ENCODE results near the gene ZNF780A.
"Not testable (repeated sequence)": the region's sequence is repeated elsewhere in the genome, so short reads cannot be mapped to it uniquely, and the experiment has no call there.

Gene ZNF780A

DNA sequence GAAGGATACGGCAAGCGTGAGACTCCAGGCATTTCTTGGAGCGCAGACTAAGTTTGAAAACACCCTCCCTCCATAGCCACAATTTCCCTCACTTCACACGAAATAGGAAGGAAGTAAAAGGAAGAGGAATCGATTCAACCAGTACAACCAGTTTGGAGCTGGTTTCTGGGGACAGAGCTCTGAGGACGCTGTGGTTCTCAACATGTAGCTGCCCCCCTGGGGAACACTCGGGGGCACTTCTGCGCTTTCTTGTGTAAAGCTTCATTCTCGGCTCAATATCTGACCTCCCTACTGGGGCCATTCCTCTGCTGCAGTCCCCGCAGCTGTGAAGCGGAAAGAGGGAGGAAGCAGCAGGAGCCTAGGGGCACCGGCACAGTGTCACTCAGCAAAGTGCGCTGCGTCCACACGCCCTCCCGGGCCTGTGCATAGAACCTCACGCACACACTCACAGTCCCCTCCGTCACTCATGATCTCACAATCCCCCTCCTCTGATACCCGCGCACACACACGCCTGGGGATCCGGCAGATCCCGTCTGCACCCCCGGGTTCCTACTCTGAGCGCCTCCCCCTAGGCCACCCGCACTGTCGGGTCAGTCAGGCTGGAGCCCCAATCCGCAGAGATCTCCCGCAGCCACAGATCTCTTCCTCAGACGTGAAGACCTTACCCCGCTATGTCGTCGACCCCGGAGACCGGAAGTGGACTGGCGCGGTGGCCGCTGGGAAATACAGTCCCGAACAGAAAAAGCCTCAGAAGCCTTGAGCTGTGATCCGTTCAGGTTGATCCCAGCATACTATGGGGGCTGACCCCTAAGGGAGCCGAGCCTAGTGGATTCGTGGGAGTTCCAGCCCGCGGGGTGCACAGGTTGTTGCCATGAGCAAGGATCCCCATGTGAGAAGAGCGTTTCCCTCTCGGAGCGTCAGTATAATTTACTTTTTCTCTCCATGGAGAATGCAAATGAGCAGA, at the start of gene ZNF780A:
Gene ZNF780A (minus strand): TSS at position 703 of the 964 bp plus-strand sequence. CDS start 6,190 bp downstream, outside the sequence.
- peak; percentile 55 for DNase-seq

DNA sequence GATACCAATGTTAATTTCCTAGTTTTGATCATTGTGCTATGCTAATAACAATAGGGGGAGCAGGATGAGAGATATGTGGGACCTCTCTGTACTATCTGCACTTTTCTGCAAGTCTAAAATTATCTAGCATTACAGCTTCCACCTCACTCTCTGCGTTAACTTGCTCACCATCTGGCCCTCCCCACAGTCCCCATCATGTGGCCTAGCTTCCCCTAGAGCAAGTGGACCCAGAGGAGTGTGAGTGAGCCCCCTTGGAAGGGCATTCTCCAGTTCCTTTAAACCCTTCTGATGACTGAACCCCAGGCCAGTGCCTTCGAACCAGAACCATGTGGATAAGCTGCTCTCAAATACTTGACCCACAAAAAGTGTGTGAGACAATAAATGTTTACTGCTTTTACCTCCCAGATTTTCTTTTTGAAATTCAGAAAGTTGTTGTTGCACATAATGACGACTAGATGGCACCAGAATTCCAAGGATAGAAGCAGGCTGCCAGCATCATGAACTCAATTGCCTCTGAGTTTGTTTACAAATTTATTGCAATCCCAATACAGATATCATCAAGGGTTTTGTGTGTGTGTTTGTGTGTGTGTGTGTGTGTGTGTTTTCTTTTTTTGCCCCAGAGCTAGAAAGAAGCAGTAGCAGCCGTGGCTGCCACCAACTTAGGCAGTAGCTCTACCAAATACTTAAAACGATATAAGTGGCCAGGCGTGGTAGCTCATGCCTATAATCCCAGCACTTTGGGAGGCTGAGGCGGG, 49.0 kb upstream of the ZNF780A start:
- peak; percentile 33 for DNase-seq

DNA sequence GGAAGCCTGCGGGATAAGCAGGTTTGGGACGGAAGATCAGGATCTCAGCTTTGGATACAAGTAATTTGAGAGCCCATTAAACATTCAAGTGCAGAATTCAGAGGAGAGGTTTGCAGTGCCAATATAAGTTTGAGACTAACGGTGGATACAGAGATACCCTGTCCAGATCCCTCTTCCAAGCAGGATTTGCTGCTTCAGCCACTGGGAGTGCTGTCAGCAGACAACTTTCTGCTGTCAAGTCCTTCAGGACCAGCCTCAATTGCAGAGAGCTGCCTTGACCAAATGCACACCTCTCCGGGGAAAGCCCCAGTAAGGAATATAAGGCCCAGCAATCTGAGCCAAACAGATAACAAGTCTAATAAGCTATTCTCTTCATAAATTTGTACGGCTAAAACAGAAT, 46.1 kb upstream of the ZNF780A start:
- no peak for DNase-seq

DNA sequence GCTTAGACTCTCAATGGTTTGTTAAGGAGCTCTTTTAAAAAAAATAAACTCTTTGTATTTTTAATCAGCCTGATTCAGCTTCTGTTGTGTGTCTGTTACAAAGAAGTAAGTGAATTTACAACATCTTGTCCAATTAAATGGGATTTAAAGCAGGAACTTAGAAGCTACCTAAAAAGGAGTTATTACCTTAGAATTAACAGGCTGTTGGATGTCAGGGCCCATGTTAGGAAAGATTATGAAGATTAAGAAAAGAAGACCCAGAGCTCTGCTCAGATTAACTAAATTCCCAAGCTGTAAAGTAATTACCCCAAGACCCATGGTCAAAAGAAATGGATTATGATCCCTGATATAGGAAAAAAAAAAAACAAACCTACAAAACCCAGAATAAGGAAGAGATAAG, 44.1 kb upstream of the ZNF780A start:
- no peak for DNase-seq

DNA sequence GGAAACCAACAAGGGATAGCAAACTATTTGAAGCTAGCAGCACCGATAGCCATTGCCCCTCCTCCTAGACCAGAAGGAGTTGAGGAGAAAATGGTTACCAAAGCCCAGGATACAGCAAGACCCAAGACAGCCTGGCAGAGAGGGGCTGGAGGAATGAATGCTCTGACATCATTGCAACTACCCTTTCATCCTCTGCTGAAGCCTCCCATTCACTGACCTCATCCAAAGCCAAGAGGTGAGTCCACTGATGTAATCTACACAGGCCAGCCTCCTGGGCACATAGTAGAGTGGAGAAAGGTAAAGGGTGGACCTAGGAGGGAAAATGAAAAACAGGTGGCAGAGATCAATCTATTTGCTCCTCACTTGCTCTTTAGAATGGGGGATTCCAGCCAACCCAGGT, 42.7 kb upstream of the ZNF780A start:
- no peak for DNase-seq

DNA sequence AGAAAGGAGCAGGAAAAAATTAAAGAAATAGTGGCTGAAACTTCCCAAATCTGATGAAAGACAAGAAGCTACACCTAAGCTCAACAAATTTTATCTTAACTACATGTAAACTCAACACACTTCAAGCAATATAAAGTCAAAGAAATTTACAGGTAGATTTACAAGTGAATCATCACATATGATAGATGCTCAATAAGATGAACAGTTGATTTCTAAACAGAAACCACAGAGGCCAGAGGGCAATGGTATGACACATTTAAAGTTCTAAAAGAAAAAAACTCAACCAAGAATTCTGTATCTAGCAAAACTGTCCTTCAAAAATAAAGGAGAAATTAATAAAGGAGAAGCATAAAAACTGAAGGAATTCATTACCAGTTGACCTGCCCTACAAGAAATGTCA, 39.3 kb upstream of the ZNF780A start:
- DNase-seq: no peak

DNA sequence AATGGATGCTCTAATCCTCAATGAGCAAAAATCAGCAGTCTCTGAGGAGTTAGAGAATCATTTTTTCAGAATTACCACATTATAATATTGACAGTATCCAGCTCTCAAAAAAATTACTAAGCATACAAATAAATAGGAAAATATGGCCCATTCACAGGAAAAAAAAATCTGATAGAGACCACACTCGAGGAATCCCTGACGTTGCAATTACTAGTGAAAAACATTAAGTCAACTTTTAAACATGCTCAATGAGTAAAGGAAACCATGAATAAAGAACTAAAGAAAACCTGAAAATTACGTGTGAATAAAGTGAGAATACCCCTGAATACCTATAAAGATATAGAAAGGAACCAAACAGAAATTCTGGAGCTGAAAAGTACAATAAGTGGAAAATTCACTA, 38.7 kb upstream of the ZNF780A start:
- DNase-seq: no peak

DNA sequence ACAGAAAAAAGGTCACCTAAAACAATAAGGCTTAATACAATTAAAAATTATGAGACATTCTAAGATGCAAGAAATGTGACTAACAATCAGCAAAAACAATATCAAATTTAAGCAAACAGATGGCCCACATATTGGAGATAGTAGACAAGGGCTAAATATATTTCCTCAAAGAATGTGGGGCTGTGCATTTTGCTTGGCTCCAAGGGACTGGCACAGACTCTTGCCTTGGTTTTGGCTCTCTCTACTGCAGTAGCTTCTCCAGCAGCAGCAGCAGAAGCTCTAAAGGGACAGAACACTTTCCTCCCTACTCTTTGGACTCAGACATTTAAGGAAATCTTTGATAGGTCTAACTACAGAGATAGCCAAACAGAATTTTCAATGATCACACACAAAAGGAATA, 38.2 kb upstream of the ZNF780A start:
- DNase-seq: no peak

DNA sequence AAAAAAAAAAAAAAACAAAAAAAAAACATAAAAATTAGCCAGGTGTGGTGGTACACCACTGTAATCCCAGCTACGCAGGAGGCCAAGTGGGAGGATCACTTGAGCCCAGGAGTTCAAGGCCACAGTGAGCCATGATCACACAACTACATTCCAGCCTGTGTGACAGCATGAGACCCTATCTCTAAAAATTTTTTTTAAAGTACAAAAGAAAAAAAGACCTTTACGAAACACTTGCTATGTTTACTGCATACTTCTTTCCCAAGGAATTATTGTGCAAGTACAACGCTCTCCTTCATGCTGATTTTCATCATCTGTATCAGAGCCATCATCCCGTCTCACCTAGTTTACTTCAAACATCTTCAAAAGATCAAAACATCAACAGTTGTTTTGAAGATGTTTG, 28.6 kb upstream of the ZNF780A start:
- no peak for DNase-seq

DNA sequence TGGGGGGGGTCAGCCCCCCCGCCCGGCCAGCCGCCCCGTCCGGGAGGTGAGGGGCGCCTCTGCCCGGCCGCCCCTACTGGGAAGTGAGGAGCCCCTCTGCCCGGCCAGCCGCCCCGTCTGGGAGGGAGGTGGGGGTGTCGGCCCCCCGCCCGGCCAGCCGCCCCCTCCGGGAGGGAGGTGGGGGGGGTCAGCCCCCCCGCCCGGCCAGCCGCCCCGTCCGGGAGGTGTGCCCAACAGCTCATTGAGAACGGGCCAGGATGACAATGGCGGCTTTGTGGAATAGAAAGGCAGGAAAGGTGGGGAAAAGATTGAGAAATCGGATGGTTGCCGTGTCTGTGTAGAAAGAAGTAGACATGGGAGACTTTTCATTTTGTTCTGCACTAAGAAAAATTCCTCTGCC, 27.9 kb upstream of the ZNF780A start:
- not testable (repeated sequence) for DNase-seq

DNA sequence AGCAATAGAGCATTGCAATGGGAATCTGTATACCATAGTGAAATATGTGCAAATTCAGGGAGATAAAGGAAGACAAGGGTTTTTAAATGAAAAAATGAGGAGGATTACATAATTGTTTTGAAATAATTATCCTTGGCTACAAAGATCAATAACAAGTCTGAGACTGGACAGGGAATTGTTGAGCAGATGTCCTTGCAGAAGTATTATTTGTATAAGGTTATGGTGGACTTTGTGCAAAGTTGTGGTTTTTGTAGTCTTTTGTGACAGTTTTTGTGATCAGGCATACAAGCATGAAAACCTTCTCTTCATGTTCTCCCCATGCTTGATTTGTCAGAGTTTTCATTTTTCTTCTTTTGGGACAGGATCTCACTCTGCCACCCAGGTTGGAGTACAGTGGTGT, 25.3 kb upstream of the ZNF780A start:
- DNase-seq: no peak

DNA sequence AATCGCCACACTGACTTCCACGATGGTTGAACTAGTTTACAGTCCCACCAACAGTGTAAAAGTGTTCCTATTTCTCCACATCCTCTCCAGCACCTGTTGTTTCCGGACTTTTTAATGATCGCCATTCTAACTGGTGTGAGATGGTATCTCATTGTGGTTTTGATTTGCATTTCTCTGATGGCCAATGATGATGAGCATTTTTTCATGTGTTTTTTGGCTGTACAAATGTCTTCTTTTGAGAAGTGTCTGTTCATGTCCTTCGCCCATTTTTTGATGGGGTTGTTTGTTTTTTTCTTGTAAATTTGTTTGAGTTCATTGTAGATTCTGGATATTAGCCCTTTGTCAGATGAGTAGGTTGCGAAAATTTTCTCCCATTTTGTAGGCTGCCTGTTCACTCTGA, 23.4 kb upstream of the ZNF780A start:
- DNase-seq: not testable (repeated sequence)

DNA sequence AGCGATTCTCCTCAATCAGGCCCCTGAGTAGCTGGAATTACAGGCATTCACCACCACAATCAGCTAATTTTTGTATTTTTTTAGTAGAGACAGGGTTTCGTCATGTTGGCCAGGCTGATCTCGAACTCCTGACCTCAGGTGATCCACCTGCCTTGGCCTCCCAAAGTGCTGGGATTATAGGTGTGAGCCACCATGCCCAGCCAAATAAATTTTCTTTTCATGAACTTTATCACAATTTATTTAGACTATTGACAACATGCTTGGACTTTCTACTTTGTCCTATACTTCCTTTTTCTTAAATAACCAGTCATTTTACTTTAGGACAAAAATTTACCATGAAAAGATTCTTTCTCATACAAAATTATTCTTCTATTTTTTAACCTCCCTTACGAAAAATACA, 21.5 kb upstream of the ZNF780A start:
- DNase-seq: not testable (repeated sequence)

DNA sequence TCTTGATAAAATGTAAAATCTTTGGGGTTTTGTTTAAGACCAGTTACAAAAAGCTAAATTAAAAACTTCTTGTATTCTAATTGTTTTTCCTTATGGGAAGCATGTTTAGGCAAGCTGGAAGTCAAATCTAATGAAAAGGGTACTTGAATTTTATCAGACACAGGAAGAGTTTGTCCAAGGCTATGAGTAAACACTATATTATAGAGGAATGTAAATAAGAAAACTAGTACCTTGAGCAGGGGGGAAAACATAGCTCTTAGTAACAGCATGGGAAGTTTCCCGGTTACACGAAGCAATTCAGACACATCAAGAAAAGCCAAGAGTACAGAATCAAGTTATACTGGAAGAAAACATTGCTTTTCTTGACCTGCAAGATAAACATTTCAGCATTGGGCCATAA, 19.8 kb upstream of the ZNF780A start:
- no peak for DNase-seq

DNA sequence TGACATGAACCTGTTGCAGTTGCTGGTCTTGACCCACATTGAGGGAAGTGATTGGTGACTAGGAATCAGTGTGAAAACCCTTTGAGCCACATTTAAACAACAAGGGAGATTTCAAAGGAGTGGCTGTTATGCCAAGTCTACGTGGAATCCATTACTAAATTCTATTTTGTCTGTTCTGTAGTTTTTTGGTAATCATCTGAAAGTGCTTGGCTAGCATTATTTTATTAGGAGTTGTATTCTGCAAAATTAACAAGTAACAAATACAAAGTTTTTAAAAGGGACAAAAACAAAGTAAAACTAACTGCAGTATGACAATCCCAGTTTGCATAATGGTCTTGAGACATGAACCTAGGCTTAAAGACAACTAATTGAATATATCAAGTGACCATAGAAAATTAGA, 14.0 kb upstream of the ZNF780A start:
- no peak for DNase-seq

DNA sequence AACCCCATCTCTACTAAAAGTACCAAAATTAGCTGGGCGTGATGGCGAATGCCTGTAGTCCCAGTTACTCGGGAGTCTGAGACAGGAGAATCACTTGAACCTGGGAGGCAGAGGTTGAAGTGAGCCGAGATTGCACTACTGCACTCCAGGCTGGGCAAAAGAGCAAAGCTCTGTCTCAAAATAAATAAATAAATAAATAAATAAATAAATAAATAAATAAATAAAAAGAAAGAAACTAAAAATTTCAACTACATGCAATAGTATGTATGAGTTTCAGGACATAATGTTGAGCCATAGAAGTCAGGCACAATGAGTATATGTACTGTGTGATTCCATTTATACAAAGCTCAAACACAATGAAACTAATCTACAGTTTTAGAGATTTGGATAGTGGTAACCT, 12.9 kb upstream of the ZNF780A start:
- no peak for DNase-seq

DNA sequence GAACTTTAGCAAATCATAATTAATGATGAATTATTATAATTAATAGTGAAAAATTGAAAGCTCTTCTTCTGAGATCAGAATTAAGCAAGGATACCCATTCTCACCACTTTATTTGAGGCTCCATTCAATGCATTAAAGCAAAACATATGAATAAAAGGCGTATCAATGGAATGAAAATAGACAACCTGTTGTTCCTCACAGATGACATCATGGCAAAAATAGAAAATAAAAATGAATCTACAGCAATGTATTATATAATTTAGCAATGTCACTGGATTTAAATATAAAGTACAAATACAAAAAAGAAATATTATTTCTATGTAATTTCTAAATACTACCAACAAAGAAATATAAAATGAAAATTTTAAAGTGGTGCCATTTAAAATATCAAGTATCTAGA, 11.1 kb upstream of the ZNF780A start:
- DNase-seq: no peak

DNA sequence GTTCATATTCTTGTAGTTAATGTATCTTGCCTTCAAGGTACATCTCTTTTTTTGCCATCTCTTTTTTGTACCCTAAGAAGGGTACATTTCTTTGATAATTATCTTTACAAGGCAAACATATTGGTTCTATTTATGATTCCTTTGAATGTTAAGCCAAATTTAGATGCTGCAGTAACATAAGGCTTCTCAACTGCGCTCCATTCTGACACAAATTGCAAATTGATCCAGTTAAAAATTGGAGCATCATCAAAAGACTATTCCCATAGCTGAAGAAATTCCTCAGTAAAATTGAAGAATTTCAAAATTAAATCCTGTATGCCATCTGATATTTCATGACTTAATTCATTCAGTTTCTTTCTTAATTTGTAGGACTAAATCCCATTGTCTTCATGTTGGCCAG, 2.7 kb upstream of the ZNF780A start:
- DNase-seq: no peak

DNA sequence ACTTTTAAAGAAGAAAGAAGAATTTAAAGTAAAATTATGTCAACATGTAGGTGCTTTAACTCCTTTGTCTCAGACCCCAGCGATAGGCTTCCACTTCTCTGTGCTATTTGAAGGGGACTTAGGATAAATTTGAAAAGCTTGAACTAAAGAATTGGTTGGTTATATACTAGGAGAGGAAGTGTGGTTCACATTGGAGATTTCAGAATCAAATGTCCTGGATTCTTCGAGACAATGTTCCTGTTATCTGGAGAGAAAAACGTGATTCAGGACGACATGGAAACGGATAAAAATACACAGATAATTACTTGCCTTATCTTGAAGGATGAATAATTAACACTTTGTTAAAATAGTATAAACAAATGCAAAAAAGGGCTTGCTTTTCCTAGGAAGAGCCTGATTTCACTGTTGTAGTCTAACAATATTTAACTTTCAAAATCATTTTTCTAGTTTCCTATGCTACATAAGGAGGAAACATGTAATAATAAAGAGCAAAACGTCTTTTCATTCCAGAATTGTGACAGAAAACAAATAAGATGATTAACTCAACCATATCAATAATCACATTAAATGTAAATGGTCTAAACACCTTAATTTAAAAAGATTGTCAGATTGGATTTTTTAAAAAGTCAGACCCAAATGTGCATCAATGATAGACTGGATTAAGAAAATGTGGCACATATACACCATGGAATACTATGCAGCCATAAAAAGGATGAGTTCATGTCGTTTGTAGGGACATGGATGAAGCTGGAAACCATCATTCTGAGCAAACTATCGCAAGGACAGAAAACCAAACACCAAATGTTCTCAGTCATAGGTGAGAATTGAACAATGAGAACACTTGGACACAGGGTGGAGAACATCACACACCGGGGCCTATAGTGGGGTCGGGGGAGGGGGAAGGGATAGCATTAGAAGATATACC, 724 bp upstream of the ZNF780A start:
- no peak for DNase-seq

DNA sequence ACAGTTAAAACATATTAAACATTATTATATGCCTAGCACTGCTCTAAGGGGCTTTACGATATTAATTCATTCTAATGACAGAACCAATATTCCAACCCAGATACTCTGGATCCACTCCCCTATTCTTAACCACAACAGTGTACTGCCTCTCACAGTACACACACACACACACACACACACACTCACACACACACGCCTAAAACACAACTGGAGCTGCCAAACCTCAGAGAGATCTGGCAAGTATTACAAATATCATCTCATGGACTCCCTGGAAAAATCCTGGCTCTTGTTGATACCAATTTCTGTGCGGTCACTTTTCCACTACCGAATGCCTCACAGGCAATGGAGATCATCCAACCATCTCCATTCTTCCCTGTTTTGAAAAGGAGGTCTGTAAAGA, 1.3 kb downstream of the ZNF780A start:
- DNase-seq: no peak

DNA sequence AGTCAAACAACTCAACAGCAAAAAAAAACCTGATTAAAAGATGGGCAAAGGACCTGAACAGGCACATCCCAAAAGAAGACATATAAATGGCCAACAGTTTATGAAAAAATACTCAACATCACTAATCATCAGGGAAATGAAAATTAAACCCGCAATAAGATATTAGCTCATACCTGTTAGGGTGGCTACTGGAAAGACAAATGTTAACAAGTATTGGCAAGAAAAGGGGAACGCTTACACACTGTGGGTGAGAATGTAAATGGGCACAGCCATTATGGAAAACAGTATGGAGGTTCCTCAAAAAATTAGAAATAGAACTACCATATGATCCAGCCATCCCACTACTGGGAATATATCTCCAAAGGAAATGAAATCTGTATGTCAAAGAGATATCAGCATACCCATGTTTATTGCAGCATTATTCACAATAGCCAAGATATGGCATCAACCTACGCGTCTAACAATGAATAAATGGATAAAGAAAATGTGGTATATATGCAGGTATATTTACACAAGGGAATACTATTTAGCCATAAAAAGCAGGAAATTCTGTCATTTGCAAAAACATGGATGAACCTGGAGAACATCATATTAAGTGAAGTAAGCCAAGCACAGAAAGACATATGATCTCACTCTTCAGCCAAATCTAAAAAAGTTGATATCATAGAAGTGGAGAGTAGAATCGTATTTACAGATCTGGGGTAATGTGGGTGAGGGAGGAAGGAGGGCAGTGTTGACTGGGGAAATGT, 2.3 kb downstream of the ZNF780A start:
- DNase-seq: no peak

DNA sequence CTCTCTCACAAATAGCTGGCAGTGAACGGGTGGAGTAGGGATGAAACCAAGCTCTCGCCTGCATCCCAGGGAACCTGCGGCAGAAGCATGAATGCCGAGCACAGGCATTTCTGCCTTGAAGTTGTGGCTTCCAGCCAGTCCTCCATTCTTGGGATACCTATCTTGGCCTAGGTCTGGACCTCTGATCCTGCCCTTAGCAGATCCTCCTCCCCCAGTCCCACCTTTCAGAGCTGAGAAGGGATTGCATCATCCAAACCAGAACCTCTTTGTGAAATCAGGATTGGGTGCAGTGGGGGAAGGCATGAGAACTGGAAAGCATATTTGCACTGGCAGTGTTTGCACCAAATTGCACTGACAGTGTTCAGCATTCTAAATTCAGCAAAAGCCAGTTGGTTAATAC, 5.8 kb downstream of the ZNF780A start:
- DNase-seq: no peak
